Mucosa of stomach (tissue), 1 donor: Measurements from ENCODE around the gene LY6G5C.

Experiments used
- H3K27me3 ChIP-seq: one replicate; pipeline ENCODE4 v1.7.0; 2013; ENCODE audit warnings: mild to moderate bottlenecking, low read length; ENCODE audit not compliant: control insufficient read depth, insufficient read depth
- H3K36me3 ChIP-seq: one replicate; pipeline ENCODE4 v1.7.0; 2013; ENCODE audit warnings: low read length; ENCODE audit not compliant: control insufficient read depth, insufficient read depth
- H3K4me1 ChIP-seq: one replicate; pipeline ENCODE4 v1.7.0; 2013; ENCODE audit warnings: mild to moderate bottlenecking, low read length; ENCODE audit not compliant: control insufficient read depth, insufficient read depth
- H3K4me3 ChIP-seq: one replicate; pipeline ENCODE4 v1.7.0; 2013; ENCODE audit warnings: low read length
- H3K9ac ChIP-seq: one replicate; pipeline ENCODE4 v1.7.0; 2013; ENCODE audit warnings: mild to moderate bottlenecking, low read length, moderate library complexity
- H3K9me3 ChIP-seq: one replicate; pipeline ENCODE4 v1.7.0; 2013; ENCODE audit warnings: mild to moderate bottlenecking, low read length, moderate library complexity; ENCODE audit not compliant: control insufficient read depth
- donor health status: Pancreatic carcinoma.

Gene LY6G5C

GRCh38 chr6:31634131-31634530, 46.7 kb downstream of the LY6G5C start:
- no peak overlapping the region for H3K9ac ChIP-seq
- H3K27me3 ChIP-seq = no peaks in the 10 kb centered on the region
- H3K9me3 ChIP-seq = no peaks in the 10 kb centered on the region
- H3K4me1 ChIP-seq = no peaks in the 10 kb centered on the region
- peaks cover 13% of the 10 kb centered on the region for H3K36me3 ChIP-seq
- no peak overlapping the region for H3K4me3 ChIP-seq

DNA sequence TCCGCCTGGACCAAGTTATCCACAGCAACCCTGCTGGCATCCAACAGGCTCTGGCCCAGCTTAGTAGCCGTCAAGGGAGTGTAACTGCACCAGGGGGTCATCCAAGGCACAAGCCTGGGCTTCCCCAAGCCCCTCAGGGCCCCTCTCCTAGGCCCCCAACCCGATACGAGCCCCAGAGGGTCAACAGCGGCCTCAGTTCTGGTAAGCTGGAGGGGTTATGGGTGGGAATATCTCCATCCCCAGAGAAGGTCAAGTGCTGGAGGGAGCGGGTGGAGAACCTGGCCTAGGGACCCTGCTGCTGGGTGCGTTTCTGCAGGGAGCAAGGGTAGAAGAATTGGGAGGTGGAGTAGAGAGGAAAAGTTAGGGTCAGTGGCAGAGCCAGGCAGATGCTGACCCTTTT, 47.4 kb downstream of the LY6G5C start:
- no peak overlapping the region for H3K9ac ChIP-seq
- no peak overlapping the region for H3K4me3 ChIP-seq
- H3K27me3 ChIP-seq = no peaks in the 10 kb centered on the region
- no peaks in the 10 kb centered on the region for H3K4me1 ChIP-seq
- H3K9me3 ChIP-seq = no peaks in the 10 kb centered on the region
- H3K36me3 ChIP-seq = peaks cover 12% of the 10 kb centered on the region

DNA sequence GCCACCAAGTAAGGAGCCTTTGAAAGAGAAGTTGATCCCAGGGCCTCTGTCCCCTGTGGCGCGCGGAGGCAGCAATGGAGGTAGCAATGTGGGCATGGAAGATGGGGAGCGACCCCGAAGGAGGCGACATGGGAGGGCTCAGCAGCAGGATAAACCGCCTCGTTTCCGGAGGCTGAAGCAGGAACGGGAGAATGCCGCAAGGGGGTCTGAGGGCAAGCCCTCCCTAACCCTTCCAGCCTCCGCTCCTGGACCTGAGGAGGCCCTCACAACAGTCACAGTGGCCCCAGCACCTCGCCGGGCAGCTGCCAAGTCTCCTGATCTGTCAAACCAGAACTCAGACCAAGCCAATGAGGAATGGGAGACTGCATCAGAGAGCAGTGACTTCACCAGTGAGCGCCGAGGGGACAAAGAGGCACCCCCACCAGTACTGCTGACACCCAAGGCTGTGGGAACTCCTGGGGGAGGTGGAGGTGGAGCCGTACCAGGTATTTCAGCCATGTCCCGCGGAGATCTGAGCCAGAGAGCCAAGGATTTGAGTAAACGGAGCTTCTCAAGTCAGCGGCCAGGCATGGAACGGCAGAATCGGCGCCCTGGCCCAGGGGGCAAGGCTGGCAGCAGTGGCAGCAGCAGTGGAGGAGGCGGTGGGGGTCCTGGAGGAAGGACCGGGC, 48.5 kb downstream of the LY6G5C start:
- H3K4me1 ChIP-seq = no peaks in the 10 kb centered on the region
- H3K9me3 ChIP-seq = no peaks in the 10 kb centered on the region
- no peaks in the 10 kb centered on the region for H3K27me3 ChIP-seq
- H3K4me3 ChIP-seq = no peak overlapping the region
- H3K9ac ChIP-seq = no peak overlapping the region
- peaks cover 17% of the 10 kb centered on the region for H3K36me3 ChIP-seq

DNA sequence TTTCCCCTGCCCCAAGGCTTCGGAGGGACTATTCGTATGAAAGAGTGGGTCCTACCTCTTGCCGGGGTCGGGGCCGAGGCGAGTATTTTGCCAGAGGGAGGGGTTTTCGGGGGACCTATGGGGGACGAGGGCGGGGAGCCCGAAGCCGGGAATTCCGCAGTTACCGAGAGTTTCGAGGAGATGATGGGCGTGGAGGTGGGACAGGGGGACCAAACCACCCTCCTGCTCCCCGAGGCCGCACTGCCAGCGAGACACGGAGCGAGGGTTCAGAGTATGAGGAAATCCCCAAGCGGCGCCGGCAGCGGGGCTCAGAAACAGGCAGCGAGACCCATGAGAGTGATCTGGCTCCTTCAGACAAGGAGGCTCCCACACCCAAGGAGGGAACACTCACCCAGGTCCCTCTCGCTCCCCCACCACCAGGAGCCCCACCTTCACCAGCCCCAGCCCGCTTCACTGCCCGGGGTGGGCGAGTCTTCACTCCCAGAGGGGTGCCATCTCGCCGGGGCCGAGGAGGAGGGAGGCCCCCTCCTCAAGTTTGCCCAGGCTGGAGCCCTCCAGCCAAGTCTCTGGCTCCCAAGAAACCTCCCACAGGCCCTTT, 49.1 kb downstream of the LY6G5C start:
- Histone ChIP-seq H3K36me3 (peaks cover 20% of the 10 kb centered on the region), H3K9me3 (no peaks in the 10 kb centered on the region), H3K4me1 (no peaks in the 10 kb centered on the region), H3K9ac (no peak overlapping the region), H3K4me3 (no peak overlapping the region), H3K27me3 (no peaks in the 10 kb centered on the region)

- Histone ChIP-seq H3K4me3 (no peak overlapping the region), H3K27me3 (no peaks in the 10 kb centered on the region), H3K9me3 (no peaks in the 10 kb centered on the region), H3K36me3 (peaks cover 25% of the 10 kb centered on the region), H3K4me1 (no peaks in the 10 kb centered on the region), H3K9ac (no peak overlapping the region)
Observed at GRCh38 chr6:31631209-31631608, 49.7 kb downstream of the LY6G5C start.

DNA sequence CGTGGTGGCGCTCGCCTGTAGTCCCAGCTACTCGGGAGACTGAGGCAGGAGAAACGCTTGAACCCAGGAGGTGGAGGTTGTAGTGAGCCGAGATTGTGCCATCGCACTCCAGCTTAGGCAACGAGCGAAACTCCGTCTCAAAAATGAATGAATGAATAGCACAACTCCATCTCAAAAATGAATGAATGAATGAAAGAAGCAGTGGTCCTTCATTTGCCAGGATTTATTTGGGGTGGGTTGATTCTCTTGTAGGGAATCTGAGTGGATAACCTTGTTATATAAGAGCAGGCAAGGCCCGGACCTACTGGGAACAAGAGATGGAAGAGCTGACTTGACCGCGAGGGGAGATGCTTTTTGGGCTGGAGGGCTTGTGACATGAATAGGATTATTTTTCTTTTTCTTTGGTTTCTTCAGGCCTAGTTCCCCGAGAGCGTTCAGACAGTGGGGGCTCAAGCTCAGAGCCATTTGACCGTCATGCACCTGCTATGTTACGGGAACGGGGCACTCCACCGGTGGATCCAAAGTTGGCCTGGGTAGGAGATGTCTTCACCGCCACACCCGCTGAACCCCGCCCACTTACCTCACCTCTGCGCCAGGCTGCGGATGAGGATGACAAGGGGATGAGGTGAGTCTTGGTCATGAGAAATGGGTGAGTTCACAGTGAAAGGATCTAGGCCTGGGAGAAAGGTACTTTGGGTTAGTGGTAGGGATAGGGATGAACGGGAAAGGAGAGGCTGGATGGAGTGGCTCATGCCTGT, 50.5 kb downstream of the LY6G5C start:
- H3K4me1 ChIP-seq = no peaks in the 10 kb centered on the region
- H3K27me3 ChIP-seq = no peaks in the 10 kb centered on the region
- H3K36me3 ChIP-seq = peaks cover 29% of the 10 kb centered on the region
- no peak overlapping the region for H3K4me3 ChIP-seq
- no peak overlapping the region for H3K9ac ChIP-seq
- no peaks in the 10 kb centered on the region for H3K9me3 ChIP-seq

DNA sequence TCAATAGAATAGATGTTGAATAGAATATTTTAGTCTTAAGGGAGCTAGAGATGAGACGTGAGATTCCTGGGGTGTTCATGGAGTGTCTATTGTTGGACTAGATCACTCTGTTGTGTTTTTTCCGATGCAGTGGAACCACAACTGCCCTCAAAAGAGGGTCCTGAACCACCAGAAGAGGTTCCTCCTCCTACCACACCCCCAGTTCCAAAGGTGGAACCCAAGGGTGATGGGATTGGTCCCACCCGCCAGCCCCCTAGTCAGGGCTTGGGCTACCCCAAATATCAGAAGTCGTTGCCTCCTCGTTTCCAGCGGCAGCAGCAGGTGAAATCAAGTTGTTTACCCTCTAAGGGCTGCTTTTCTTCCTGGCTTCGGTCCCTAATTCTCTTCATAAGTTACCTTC, 51.9 kb downstream of the LY6G5C start:
- no peak overlapping the region for H3K4me3 ChIP-seq
- no peaks in the 10 kb centered on the region for H3K9me3 ChIP-seq
- no peaks in the 10 kb centered on the region for H3K27me3 ChIP-seq
- H3K36me3 ChIP-seq = peaks cover 33% of the 10 kb centered on the region
- no peak overlapping the region for H3K9ac ChIP-seq
- H3K4me1 ChIP-seq = no peaks in the 10 kb centered on the region

DNA sequence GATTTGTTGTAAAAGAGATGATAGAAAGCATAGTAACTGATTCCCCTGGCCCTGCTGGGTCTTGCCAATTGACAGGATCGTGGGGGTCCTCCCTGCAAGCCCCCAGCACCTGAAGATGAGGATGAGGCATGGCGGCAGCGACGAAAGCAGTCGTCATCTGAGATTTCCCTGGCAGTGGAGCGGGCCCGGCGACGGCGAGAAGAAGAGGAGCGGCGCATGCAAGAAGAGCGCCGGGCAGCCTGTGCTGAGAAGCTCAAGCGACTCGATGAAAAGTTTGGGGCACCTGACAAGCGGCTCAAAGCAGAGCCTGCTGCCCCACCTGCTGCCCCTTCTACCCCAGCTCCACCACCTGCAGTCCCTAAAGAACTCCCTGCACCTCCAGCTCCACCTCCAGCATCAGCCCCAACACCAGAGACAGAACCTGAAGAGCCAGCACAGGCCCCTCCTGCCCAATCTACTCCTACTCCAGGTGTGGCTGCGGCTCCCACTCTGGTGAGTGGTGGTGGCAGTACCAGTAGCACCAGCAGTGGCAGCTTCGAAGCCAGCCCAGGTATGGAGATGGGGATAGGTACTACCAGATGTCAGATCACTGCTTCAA, 53.1 kb downstream of the LY6G5C start:
- no peak overlapping the region for H3K4me3 ChIP-seq
- peaks cover 33% of the 10 kb centered on the region for H3K36me3 ChIP-seq
- no peak overlapping the region for H3K9ac ChIP-seq
- H3K4me1 ChIP-seq = peaks cover 2% of the 10 kb centered on the region
- no peaks in the 10 kb centered on the region for H3K9me3 ChIP-seq
- no peaks in the 10 kb centered on the region for H3K27me3 ChIP-seq

GRCh38 chr6:31626952-31627351, 53.9 kb downstream of the LY6G5C start:
- Histone ChIP-seq H3K27me3 (no peaks in the 10 kb centered on the region), H3K36me3 (peaks cover 30% of the 10 kb centered on the region), H3K4me3 (no peak overlapping the region), H3K9me3 (no peaks in the 10 kb centered on the region), H3K4me1 (peaks cover 10% of the 10 kb centered on the region), H3K9ac (no peak overlapping the region)
